Ishikawa (cell line): ENCODE data around the gene PRSS3.
A peak's percentile ranks its signal among the peaks of the same experiment; 100 is the strongest.

ENCODE experiments used
- CEBPB ChIP-seq: IDR thresholded peaks from 2 replicates; pipeline ENCODE4 v1.6.1; 2012
- CREB1 ChIP-seq: IDR thresholded peaks from 2 replicates; pipeline ENCODE4 v1.6.1; 2012; ENCODE audit warnings: low read depth
- EGR1 ChIP-seq: IDR thresholded peaks from 2 replicates; pipeline ENCODE4 v1.6.1; 2012
- EP300 ChIP-seq: IDR thresholded peaks from 2 replicates; pipeline ENCODE4 v1.6.1; 2012; ENCODE audit warnings: borderline replicate concordance
- FOXM1 ChIP-seq: IDR thresholded peaks from 2 replicates; pipeline ENCODE4 v1.6.1; 2012; ENCODE audit warnings: low read depth, borderline replicate concordance
- MAX ChIP-seq: IDR thresholded peaks from 2 replicates; pipeline ENCODE4 v1.6.1; 2012
- NFIC ChIP-seq: IDR thresholded peaks from 2 replicates; pipeline ENCODE4 v1.6.1; 2012
- RAD21 ChIP-seq: IDR thresholded peaks from 2 replicates; pipeline ENCODE4 v1.6.1; 2012; ENCODE audit warnings: low read depth
- REST ChIP-seq: IDR thresholded peaks from 2 replicates; pipeline ENCODE4 v1.6.1; 2012; ENCODE audit warnings: low read depth, mild to moderate bottlenecking
- TAF1 ChIP-seq: IDR thresholded peaks from 2 replicates; pipeline ENCODE4 v1.6.1; 2012; ENCODE audit warnings: low read depth, mild to moderate bottlenecking
- TCF12 ChIP-seq: IDR thresholded peaks from 2 replicates; pipeline ENCODE4 v1.6.1; 2012; ENCODE audit warnings: low read depth
- TEAD4 ChIP-seq: IDR thresholded peaks from 2 replicates; pipeline ENCODE4 v1.6.1; 2012
- USF1 ChIP-seq: IDR thresholded peaks from 2 replicates; pipeline ENCODE4 v1.6.1; 2012
- YY1 ChIP-seq: IDR thresholded peaks from 2 replicates; pipeline ENCODE4 v1.6.1; 2012; ENCODE audit warnings: low read depth
- ZBTB7A ChIP-seq: IDR thresholded peaks from 2 replicates; pipeline ENCODE4 v1.6.1; 2012; ENCODE audit warnings: low read depth

PRSS3 gene

GRCh38 chr9:33836261-33836660, 40.9 kb downstream of the PRSS3 start:
- TF ChIP-seq CEBPB = peak; percentile 71

- TF ChIP-seq EGR1 = no peak
- no peak for TF ChIP-seq REST
- no peak for TF ChIP-seq MAX
These were observed 41.8 kb downstream of the PRSS3 start for GRCh38 chr9:33837138-33837537.

- TF ChIP-seq MAX = no peak
- TF ChIP-seq CEBPB = no peak
- no peak for TF ChIP-seq EGR1
- no peak for TF ChIP-seq EP300
- no peak for TF ChIP-seq ZBTB7A
- no peak for TF ChIP-seq FOXM1
- no peak for TF ChIP-seq USF1
- TF ChIP-seq YY1 = no peak
- TF ChIP-seq TAF1 = no peak
- no peak for TF ChIP-seq TEAD4
- TF ChIP-seq REST = no peak
- TF ChIP-seq CREB1 = no peak
- TF ChIP-seq RAD21 = no peak
- no peak for TF ChIP-seq NFIC
- no peak for TF ChIP-seq TCF12
These were observed 45.0 kb downstream of the PRSS3 start for GRCh38 chr9:33840381-33840780.

- TF ChIP-seq EGR1 (no peak), CREB1 (no peak)
These were observed 48.1 kb downstream of the PRSS3 start for GRCh38 chr9:33843312-33843961.

- no peak for TF ChIP-seq CEBPB
- TF ChIP-seq REST = no peak
- no peak for TF ChIP-seq TCF12
- no peak for TF ChIP-seq FOXM1
- no peak for TF ChIP-seq MAX
- no peak for TF ChIP-seq USF1
- no peak for TF ChIP-seq EGR1
- TF ChIP-seq CREB1 = no peak
These were observed 50.9 kb downstream of the PRSS3 start for GRCh38 chr9:33846231-33846630.
